HuH-7.5 (cell line): Measurements from ENCODE around the gene PLBD2.
"Not testable (repeated sequence)": the region's sequence is repeated elsewhere in the genome, so short reads cannot be mapped to it uniquely, and the experiment has no call there.

Experiments used
- DNase-seq: peaks from one replicate; pipeline ENCODE4 v3.0.0; 2011; ENCODE audit warnings: low spot score

PLBD2 gene

DNA sequence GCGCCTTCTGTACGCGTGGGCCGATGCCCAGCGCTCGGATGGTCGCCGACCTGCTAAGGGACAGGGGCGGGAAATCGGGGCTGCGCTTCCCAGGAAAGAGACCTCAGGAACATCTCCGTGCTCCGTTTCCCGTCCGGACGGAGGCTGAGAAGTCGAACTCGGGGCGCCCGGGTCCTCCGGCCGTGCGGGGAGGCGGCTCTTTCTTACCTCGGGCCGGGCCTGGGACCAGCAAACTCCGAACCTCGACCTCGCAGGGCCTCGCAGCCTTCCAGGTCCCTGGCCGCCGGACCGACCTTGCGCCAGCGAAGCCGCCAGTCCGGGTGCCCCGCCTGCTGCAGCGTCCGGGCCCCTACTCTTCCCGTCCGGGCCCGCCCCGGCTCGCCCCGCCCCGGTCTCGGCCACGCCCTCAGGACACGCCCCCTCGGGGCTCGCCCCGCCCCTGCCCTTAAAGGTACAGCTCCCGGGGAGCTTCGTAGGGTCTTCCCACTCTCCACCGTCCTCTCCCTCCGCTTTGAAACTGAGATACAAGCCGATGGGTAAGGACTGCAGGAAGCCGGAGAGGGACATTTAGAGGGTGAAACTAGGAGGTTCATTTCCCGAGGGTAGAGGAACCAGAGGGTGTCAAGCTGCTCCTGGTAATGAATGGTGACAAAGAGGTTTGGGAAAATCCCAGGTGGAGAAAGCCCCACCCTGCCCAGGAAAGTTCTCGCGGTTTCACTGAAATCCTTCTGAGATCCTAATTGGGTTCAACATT is 23.4 kb upstream of the PLBD2 start, which contains the start of gene SLC8B1:
SLC8B1 (minus strand) TSS at position 324 of the 754 bp plus-strand sequence. CDS start 2,231 bp downstream, outside the sequence.
- peak; percentile 77 for DNase-seq

DNA sequence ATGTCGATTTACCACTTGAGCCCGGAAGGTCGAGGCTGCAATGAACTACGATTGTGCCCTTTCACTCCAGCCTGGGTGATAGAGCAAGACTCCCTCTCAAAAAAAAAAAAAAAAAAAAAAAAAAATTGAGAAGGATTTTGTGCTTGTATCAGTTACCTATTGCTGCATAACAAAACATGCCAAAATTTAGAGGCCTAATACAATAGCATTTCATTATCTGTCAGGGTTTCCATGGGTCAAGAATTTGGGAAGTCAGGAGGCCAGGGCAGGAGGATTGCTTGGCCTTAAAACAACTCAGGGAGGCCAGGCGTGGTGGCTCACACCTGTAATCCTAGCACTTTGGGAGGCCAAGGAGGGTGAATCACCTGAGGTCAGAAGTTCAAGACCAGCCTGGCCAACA is 18.8 kb upstream of the PLBD2 start:
- no peak for DNase-seq

DNA sequence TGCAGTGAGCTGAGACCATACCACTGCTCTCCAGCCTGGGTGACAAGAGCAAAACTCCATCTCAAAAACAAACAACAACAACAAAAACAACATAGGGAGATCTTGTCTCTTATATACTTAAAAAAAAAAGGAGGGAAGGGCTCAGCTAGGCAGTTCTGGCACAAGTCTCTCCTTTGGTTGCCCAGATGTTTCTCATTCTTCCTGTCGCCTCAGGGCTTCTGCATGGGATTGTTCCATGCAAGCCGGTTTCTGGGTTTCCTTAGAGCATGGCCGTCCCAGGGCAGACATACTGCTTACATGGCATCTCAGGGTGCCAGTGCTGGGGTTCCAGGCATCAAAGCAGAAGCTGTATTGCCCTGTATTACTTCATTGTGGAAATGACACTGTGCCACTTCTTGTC is 18.3 kb upstream of the PLBD2 start:
- no peak for DNase-seq

DNA sequence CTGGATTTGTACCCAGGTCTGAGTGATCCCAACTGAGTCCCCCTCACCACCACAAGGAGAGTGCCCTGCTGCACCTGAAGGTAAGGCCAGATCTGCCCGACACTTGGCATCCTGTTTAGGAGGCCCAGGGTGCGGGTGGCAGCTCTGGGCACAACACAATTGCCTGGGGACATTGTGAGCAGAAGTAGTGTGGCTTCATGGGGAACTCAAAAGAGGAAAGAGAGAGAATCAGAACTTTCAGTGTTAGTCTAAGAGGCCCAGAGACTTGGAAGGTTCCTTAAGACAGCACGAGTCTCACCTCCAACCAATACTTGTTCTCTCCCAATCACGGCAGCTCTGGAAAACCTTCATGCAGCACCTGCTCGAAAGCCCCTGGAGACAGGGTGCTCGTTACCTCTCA is 16.9 kb upstream of the PLBD2 start:
- no peak for DNase-seq

DNA sequence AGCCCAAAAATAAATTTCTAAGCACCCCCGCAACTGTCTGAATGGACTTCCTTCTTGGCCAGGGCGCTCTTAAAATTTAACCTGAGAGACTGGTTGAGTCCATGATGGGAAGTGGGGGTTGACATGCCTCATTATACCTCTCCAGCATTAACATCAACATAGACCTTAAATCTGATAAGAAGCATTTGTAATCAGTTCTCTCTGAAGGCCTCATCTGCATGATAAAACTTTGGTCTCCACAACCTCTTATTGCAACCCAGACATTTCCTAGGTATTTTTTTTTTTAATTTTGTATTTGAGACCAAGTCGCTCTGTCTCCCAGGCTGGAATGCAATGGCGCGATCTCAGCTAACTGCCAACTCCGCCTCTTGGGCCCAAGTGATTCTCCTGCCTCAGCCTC is 13.1 kb upstream of the PLBD2 start:
- DNase-seq = no peak

DNA sequence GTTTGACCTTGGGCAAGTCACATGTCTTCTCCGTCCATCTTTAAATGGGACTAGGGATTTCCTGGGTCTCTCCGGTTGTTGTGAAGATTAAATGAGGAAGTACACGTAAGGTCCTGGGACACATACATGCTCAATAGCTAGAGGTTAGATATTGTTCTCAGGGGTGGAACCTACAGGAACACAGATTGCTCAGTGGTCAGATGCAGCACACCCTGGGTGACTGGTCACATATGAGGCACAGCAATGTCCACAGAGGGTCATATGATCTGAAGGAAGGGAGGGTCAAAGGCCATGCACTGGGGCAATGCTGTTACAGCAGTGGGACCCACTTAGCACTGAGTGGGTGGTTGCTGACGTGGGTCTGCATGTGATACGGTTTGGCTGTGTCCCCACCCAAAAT is 12.0 kb upstream of the PLBD2 start:
- DNase-seq = no peak

DNA sequence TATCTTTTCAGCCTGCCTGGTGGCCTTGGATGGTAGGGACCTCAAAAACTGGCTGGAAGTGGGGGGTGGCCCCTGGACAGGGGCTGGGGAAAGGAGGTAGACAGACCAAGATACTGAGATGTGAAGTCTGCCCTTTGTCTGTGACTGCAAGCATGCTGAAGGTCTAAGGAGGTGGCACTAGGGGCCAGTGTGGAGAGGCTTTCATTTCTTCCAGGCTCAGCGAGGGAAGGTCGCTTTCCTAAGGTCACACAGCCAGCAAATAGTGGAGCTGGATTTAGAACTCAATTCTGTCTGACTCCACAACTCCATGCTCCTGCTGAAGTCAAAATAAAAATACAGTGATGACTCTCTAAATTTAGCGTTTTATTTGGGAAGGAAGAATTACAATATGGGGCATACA is 11.3 kb upstream of the PLBD2 start:
- DNase-seq = no peak

DNA sequence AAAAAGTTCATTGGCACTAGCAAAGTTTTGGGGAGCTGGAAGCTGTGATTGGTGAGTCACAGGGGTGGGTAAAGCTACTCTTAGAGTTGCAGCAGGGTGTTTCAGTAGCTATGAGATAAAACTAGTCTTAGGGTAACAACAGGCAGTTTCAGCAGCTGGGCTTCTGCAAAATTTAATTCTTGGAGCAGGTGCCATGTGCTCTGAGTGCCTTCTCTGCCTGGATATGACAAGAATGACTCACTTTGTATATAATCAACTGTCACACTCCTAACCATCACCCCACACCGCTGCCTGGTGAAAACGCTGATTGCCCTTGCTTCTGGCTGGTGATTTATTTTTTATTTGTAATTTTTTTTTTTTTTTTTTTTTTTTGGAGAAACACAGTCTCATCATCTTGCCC is 10.5 kb upstream of the PLBD2 start:
- DNase-seq = no peak

DNA sequence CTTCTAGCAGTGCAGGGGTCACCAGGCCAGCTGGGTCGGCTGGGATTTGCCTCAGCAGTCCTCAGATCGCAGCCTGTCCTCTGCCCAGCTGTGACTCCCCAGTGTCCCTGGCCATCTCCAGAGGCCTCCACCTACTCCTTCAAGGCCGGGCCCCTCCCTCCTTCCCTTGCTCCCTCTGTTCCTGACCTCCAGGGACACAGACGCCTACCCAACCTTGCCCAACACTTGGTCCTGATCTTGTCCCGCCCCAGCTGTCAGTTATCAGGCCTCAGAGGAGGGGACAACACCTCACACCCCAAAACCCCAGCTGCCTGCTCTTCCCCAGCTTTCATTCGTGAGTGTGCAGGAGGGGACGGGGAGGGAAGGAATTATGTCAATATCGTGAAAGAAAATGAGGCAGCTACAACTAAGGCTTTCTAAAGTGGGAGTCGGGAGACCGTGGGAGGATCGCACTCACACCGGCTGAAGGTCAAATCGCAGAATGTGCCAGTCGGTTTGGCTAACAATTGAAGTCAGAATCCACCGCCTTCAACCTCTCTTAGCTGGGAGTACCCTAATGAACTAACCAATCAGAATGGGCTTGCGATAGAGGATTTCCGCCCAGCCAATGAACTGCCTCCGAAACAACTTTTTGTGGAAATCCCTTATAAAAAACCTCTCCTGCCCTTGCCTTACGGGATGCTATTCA is 9.4 kb upstream of the PLBD2 start:
- DNase-seq = no peak

DNA sequence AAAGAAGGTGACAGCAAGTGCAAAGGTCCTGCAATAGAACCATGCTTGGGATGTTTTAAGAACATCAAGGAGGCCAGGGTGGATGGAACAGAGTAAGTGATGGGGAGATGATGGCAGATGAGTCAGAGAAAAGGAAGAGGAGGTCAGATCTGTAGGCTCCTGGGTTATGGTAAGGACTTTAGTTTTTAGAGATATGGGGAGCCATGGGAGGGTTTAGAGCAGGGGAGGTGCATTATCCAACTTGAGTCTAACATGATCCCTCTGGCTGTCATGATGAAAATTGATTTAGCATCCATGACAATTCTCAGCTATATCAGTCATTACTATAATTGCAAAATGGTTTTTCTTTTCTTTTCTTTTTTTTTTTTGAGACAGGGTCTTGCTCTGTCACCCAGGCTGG is 7.3 kb upstream of the PLBD2 start:
- no peak for DNase-seq

DNA sequence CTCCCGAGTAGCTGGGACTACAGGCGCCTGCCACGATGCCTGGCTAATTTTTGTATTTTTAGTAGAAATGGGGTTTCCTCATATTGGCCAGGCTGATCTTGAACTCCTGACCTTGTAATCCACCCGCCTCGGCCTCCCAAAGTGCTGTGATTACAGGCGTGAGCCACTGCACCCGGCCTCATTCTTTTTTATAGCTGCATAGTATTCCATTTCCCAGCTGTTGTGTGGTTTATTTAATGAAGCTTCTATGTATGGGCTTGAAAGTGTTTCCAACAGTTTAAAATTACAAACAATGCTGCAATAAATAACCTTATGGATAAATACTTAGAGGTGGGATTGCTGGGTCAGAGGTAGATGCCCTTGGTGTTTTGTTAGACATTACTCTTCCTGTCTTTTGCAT is 4.2 kb upstream of the PLBD2 start:
- DNase-seq = not testable (repeated sequence)

DNA sequence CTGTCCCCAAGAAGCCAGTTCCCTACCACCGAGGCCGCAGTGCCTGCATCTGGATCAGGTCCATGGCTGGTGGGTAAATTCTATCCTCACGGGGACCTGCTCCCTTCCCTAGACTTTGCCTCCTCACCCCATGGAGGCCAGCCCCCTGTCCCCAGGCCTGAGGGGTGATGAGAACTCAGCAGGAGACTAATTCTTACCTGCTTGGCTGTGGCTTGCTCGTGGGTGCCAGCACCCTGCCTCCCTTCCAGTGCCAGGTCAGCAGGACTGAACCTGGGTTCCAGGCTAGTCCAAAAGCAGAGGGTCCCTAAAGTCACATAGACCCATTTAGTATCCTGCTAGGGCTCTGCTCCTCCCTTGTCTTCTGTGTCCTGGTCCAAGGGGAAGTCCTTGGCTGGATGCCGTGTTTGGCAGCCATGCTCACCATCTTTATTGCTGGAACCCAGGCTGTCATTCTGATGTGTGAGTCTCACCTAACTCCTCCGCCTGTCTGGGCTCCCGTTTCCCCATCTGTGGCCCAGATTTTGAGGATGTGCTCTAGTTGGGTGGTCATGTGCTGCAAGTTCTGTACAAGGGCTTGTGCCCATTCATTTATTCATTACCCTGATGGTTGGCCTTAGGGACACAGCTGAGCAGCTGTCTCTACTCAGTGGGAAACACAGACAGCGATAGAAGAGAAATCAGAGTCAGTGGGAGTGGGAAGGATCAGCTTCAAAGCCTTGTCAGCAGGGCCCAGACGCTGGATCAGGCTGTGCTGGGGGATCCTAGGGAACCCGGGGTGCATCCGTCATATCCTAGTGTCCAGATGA is 949 bp downstream of the PLBD2 start:
- no peak for DNase-seq

DNA sequence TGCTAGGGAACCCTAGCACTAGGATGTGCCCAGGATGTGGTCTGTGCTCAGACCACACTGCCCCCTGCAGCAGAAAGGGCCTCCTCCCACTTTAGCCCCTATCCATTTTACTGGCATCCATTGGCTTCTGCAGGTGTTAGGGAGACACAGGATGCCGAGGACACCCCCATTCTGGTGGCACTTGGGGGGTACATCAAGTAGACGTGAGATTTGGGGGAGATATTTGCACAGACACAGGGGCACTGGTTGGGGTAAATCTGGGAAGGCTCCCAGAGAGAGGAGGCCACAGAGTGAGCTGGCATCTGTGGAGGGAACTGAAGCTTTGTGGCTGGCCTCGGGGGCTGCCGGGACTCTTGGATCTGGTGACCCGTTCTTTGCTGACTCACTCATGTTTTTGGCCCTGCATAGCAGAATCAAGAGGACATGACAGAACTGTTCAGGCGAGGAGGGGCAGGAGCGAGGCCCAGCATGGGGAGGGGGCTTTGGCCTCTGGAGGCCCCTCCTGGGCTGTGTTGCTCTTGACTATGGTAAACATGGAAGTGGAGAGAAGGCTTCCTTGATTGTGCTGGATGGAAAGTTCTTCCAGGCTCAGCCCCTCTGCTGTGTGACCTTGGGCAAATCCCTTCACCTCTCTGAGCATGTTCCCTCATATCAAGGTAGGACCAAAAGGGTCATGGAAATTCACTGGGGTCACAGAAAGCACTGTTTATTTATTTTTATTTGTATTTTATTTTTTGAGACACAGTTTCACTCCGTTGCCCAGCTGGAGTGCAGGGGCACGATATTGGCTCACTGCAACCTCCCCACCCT is 1.8 kb downstream of the PLBD2 start:
- DNase-seq = no peak

DNA sequence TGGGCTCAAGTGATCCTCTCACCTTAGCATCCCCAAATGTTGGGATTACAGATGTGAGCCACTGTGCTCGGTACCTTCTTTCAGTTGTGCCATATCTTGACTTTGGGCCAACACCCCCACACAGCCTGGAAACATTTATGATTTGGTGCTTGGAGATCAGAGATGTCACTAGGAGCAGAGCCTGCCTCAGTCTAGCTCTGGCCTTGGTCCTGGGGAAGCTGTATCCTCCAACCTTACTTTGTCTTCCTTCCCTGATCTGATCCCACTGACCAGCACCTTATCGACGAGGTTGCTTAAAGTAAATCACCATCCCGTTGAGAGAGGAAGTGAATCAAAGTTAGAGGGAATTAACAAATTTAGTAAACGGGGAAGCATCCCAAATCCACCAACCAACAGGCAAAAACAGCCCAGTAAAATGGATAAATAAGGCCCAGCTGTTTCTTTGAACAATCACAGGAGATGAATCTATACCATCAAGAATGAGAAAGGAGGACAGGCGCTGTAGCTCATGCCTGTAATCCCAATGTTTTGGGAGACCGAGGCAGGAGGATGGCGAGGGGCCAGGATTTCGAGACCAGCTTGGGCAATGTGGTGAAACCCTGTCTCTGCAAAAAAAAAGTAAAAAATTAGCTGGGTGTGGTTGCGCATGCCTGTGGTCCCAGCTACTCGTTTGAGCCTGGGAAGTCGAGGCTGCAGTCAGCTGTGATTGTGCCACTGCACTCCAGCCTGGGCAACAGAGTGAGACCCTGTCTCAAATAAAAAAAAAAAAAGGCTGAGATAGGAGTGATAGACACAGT is 3.4 kb downstream of the PLBD2 start:
- no peak for DNase-seq

DNA sequence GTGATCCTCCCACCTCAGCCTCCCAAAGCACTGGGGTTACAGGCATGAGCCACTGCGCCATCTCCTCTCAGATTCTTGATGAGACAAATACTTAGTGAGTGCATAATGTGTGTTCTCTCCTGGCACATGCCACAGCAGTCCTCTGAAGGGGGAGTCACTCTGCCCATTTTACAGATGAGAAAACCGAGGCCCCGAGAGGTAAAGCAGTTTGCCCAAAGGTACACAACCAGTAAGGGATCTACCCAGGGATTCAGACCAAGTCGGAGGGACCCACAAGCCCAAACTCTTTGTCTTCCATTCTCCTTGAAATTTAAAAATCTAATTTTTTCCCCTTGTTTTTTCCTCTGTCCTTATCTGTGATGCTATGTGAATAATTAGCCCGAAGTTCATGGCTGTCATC is 6.3 kb downstream of the PLBD2 start:
- DNase-seq = no peak

DNA sequence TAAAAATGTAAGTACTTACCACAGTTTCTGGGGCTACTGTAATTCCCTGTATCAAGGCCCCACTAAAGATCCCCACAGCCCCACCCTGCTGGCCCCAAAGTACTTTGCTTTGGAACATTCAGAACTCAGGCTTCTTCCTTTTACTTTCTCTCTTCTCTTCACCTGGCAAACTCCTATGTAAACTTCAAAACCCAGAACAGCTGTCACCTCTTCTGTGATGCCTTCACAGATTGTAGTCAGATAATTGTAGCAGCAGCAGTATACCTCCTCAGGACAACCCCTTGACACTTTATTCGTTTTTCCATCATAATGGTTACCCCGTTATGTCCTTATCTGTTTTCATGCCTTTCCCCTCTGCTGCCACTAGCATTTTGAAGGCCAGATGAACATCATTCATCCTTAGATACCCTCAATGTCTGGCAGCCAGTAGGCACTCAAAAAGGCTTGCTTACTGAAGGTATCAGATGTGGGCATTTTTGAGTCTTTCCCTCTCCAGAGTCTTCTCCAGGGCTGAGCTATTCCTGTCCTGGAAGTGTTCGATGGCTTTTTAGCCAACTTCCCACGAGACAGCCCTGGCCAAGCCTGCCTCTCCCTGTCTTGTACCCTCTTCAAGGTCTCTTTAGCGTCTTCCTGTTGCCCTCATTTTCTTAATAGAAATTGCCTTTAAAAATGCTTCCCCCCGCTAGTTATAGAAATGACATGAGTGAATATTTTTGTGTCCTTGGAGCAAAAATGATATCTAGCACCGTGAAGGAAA is 7.4 kb downstream of the PLBD2 start:
- DNase-seq = no peak

DNA sequence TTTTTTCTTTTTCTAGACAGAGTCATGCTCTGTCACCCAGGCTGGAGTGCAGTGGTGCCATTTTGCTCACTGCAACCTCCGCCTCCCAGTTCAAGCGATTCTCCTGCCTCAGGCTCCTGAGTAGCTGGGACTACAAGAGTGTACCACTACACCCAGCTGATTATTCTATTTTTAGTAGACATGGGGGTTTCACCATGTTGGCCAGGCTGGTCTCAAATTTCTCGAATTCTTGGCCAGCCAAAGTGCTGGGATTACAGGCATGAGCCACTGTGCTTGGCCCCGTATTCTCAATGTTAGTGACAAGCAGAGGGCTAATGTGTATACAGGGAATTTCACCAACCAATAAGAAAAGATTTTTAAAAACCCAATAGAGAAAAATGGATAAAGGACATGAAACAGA is 8.4 kb downstream of the PLBD2 start:
- no peak for DNase-seq

DNA sequence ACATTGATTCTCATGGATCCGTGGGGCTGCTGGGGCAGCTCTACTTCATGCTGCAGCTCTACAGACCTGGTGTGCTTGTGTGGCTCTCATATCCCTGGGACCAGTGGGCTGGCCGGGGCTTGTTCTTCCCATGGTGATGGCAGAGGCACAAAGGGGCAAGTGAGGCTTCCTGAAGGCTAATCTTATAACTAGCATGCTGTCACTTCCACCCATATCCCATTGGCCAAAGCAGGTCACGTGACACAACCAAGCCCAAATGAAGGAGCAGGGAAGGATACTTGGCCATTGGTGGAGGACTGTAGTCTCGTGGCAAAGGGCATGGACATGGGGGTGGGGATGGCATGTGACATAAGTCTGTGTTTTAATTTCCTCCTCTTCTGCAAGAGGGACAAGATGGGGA is 9.9 kb downstream of the PLBD2 start:
- no peak for DNase-seq

DNA sequence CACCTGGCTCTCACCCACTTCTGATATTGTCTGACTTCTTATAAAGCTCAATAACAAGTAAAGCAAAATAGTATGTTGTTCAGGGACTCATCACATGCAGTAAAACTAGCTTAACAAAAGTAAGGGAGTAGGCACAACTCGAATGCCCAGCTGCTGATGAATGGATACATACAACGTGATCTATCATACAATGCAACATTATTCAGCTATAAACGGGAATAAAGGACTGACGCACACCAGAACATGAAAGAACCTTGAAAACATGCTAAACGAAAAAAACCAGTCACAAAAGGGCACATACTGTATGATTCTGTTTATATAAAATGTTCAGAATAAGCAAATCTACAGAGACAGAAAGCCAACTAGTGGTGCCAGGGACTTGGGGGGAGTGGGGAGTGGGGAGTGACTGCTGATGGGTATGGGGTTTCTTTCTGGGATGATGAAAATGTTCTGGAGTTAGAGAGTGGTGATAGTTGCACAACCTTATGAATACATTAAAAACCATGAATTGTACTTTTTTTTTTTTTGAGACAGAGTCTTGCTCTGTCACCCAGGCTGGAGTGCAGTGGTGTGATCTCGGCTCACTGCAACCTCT is 11.1 kb downstream of the PLBD2 start:
- no peak for DNase-seq
